Measurements from ENCODE around the gene SYNM. TPM values are rescaled to one million over a fixed set of nuclear protein-coding genes. Genes with fewer than 3 reads are reported as not detected.

Gene SYNM
- total RNA-seq, 4 donors from 2014 or later: 6.0 to 38.5 (median 15.6) TPM

GRCh38 chr15:99122831-99123712, 18.2 kb downstream of the SYNM start:
- no peak for TF ChIP-seq POLR2A (IDR thresholded peaks at IDR 0.05)
- no peak for TF ChIP-seq CTCF (IDR thresholded peaks at IDR 0.05)
- H3K36me3 ChIP-seq: no peaks in the 10 kb centered on the region
- H3K4me1 ChIP-seq: peaks cover 0 to 20% (median 0%) of the 10 kb centered on the region in 4 donors

GRCh38 chr15:99123713-99124451, 19.0 kb downstream of the SYNM start:
- Histone ChIP-seq H3K4me1 (peaks cover 0 to 20% (median 0%) of the 10 kb centered on the region in 4 donors), H3K36me3 (peaks cover 0 to 3% (median 0%) of the 10 kb centered on the region in 3 donors), H3K27me3 (no peaks in the 10 kb centered on the region), H3K4me3 (peak overlapping the region in 2 of 4 donors; percentile 4 to 18), H3K27ac (peak overlapping the region; percentile 42 to 84 (median 61)), H3K9me3 (no peaks in the 10 kb centered on the region)
- TF ChIP-seq POLR2A (IDR thresholded peaks at IDR 0.05): no peak
- no peak for TF ChIP-seq CTCF (IDR thresholded peaks at IDR 0.05)
- DNase-seq: peak; percentile 31 to 85 (median 80)

More at GRCh38 chr15:99122831-99123712, 18.2 kb downstream of the SYNM start:
- Histone ChIP-seq H3K9me3 (no peaks in the 10 kb centered on the region), H3K4me3 (peak overlapping the region in 2 of 4 donors; percentile 4 to 18), H3K27ac (peak overlapping the region; percentile 42 to 84 (median 61)), H3K27me3 (no peaks in the 10 kb centered on the region)
- no peak for DNase-seq

- DNase-seq: peak in 1 of 3 donors; percentile 28
- H3K27me3 ChIP-seq: no peaks in the 10 kb centered on the region
- no peak overlapping the region for H3K4me3 ChIP-seq
- peak overlapping the region in 2 of 4 donors; percentile 69 to 84 for H3K27ac ChIP-seq
- H3K9me3 ChIP-seq: no peaks in the 10 kb centered on the region
- H3K4me1 ChIP-seq: peaks cover 0 to 20% (median 0%) of the 10 kb centered on the region in 4 donors
- peaks cover 0 to 3% (median 0%) of the 10 kb centered on the region in 3 donors for H3K36me3 ChIP-seq
- TF ChIP-seq POLR2A (IDR thresholded peaks at IDR 0.05): no peak
- TF ChIP-seq CTCF (IDR thresholded peaks at IDR 0.05): no peak
Observed at GRCh38 chr15:99124641-99125040, 19.8 kb downstream of the SYNM start.

GRCh38 chr15:99125061-99125891, 20.4 kb downstream of the SYNM start:
- Histone ChIP-seq H3K9me3 (no peaks in the 10 kb centered on the region), H3K27me3 (no peaks in the 10 kb centered on the region), H3K27ac (peak overlapping the region in 1 of 4 donors; percentile 84), H3K4me3 (no peak overlapping the region), H3K4me1 (peaks cover 0 to 20% (median 0%) of the 10 kb centered on the region in 4 donors), H3K36me3 (peaks cover 0 to 3% (median 0%) of the 10 kb centered on the region in 3 donors)
- TF ChIP-seq POLR2A (IDR thresholded peaks at IDR 0.05): no peak
- no peak for TF ChIP-seq CTCF (IDR thresholded peaks at IDR 0.05)
- peak in 1 of 3 donors; percentile 34 for DNase-seq

- DNase-seq: peak in 1 of 3 donors; percentile 27
- Histone ChIP-seq H3K36me3 (peaks cover 0 to 3% (median 0%) of the 10 kb centered on the region in 3 donors), H3K4me1 (peaks cover 0 to 20% (median 0%) of the 10 kb centered on the region in 4 donors), H3K27me3 (no peaks in the 10 kb centered on the region), H3K27ac (peak overlapping the region in 1 of 4 donors; percentile 84), H3K9me3 (no peaks in the 10 kb centered on the region), H3K4me3 (no peak overlapping the region)
- TF ChIP-seq POLR2A (IDR thresholded peaks at IDR 0.05) (no peak), CTCF (IDR thresholded peaks at IDR 0.05) (no peak)
Observed at GRCh38 chr15:99126131-99126588, 21.3 kb downstream of the SYNM start.

Data from Peyer's patch (tissue), 4 donors.